ENCODE measurements around the gene SCEL. TPM values are rescaled to one million over a fixed set of nuclear protein-coding genes. Genes with fewer than 3 reads are reported as not detected.

Gene SCEL
- total and polyA plus RNA-seq, 2 donors (not counting 3 experiments of a cell fraction or from before 2014, with no cell fraction given), result not detected

GRCh38 chr13:77497835-77498234 lies 37.7 kb upstream of the SCEL start:
- Histone ChIP-seq H3K9me1 (replicated peaks; ENCODE audit: control insufficient read depth, extremely low read depth, insufficient read depth, low read length) (no peaks in the 10 kb centered on the region), H2AFZ (ENCODE audit: low read depth, low read length) (no peak overlapping the region), H3K4me2 (ENCODE audit: insufficient read depth, low read length) (no peak overlapping the region), H3K36me3 (ENCODE audit: control insufficient read depth in 2 of 2, extremely low read depth in 1 of 2, insufficient read depth in 2 of 2, low read length in 2 of 2) (no peaks in the 10 kb centered on the region), H3K27me3 (ENCODE audit: control insufficient read depth in 2 of 2, insufficient read depth in 2 of 2, low read length in 2 of 2) (peaks cover 3 to 8% of the 10 kb centered on the region in 2 experiments), H3K9ac (replicated peaks; ENCODE audit: extremely low read depth, insufficient read depth, low read length) (no peak overlapping the region), H3K27ac (ENCODE audit: insufficient read depth, low read depth, low read length) (no peak overlapping the region), H3K4me1 (ENCODE audit: control insufficient read depth, extremely low read depth, insufficient read depth, low read length) (peaks cover 9% of the 10 kb centered on the region), H3K4me3 (replicated peaks in 1 of 3; ENCODE audit: insufficient read depth in 1 of 3, low read depth in 1 of 3, low read length in 3 of 3) (no peak overlapping the region), H3K9me3 (replicated peaks; ENCODE audit: control insufficient read depth, insufficient read depth, low read length) (no peaks in the 10 kb centered on the region), H3K79me2 (ENCODE audit: control insufficient read depth, insufficient read depth, low read length) (no peaks in the 10 kb centered on the region), H4K20me1 (replicated peaks; ENCODE audit: control insufficient read depth, extremely low read depth, insufficient read depth, low read length) (no peaks in the 10 kb centered on the region)
- FAIRE-seq (no peak), DNase-seq (ENCODE audit: low read depth, low spot score) (no peak)
- TF ChIP-seq GATA2 (IDR thresholded peaks at IDR 0.05; ENCODE audit: insufficient read depth, insufficient read length, low read depth, low read length) (no peak), JUN (IDR thresholded peaks at IDR 0.05; ENCODE audit: borderline replicate concordance, insufficient read depth, insufficient read length, low read depth) (no peak), MAX (IDR thresholded peaks at IDR 0.05; ENCODE audit: insufficient read depth, insufficient read length) (no peak), MYC (IDR thresholded peaks at IDR 0.05; ENCODE audit: low read depth, low read length) (no peak), CTCF (IDR thresholded peaks at IDR 0.05; ENCODE audit: extremely low read depth in 1 of 2, insufficient read depth in 1 of 2, low read depth in 1 of 2, low read length in 2 of 2) (no peak), POLR2A (IDR thresholded peaks at IDR 0.05; ENCODE audit: low read depth, low read length) (no peak), POLR2AphosphoS5 (IDR thresholded peaks at IDR 0.05; ENCODE audit: insufficient read depth, low read depth, low read length) (no peak)
- intact Hi-C loops (cut with micrococcal nuclease), result no loop called here
- dilution Hi-C loops (cut with MboI; ENCODE audit: extremely low pct_ligation_motif_present, low sequenced_read_pairs), result no loop called here
- CTCF ChIA-PET, result interaction anchor here (0.9 to 1.3 kb wide), 4 partner anchors 9 to 67 kb away, joined by 3 to 4 read pairs (median 4); no protein-coding TSS in a partner anchor
- BruUV-seq (replicated peaks), result no TSS peak
- POLR2A ChIA-PET, result no interaction called here

Measured in endothelial cell of umbilical vein (primary cell).